Measurements from ENCODE around the gene SLC5A11. TPM values are rescaled to one million over a fixed set of nuclear protein-coding genes. Genes with fewer than 3 reads are reported as not detected.

The SLC5A11 gene
- total and polyA plus RNA-seq, 2 donors from 2014 or later: 1.2 to 2.1 TPM

GRCh38 chr16:24849641-24850040, 3.9 kb downstream of the SLC5A11 start:
- H3K36me3 ChIP-seq (ENCODE audit: control insufficient read depth in 2 of 3, insufficient read depth in 3 of 3, low read length in 3 of 3): no peaks in the 10 kb centered on the region
- H3K27ac ChIP-seq (ENCODE audit: low read depth in 2 of 2, low read length in 2 of 2): no peak overlapping the region
- H3K9ac ChIP-seq (ENCODE audit: low read length in 3 of 3): no peak overlapping the region
- peaks cover 0 to 2% (median 0%) of the 10 kb centered on the region in 3 donors for H3K4me1 ChIP-seq (ENCODE audit: control insufficient read depth in 2 of 3, insufficient read depth in 2 of 3, low read depth in 1 of 3, low read length in 3 of 3)
- FAIRE-seq (no peak), DNase-seq (no peak)
- H3K9me3 ChIP-seq (ENCODE audit: control insufficient read depth in 2 of 3, insufficient read depth in 1 of 3, low read length in 3 of 3): no peaks in the 10 kb centered on the region
- H3K27me3 ChIP-seq (ENCODE audit: control insufficient read depth, insufficient read depth, low read length): no peaks in the 10 kb centered on the region
- intact Hi-C loops (cut with DNase I): no loop called here
- H3K4me3 ChIP-seq (ENCODE audit: low read length in 3 of 3): no peak overlapping the region
- no peak for TF ChIP-seq CTCF (IDR thresholded peaks at IDR 0.05; ENCODE audit: borderline replicate concordance, extremely low read depth, insufficient read depth)

GRCh38 chr16:24850289-24850938, 4.7 kb downstream of the SLC5A11 start:
- H3K27ac ChIP-seq (ENCODE audit: low read depth in 2 of 2, low read length in 2 of 2): no peak overlapping the region
- intact Hi-C loops (cut with DNase I): no loop called here
- FAIRE-seq: no peak
- no peak overlapping the region for H3K4me3 ChIP-seq (ENCODE audit: low read length in 3 of 3)
- H3K9ac ChIP-seq (ENCODE audit: low read length in 3 of 3): no peak overlapping the region
- peaks cover 0 to 2% (median 0%) of the 10 kb centered on the region in 3 donors for H3K4me1 ChIP-seq (ENCODE audit: control insufficient read depth in 2 of 3, insufficient read depth in 2 of 3, low read depth in 1 of 3, low read length in 3 of 3)
- no peaks in the 10 kb centered on the region for H3K36me3 ChIP-seq (ENCODE audit: control insufficient read depth in 2 of 3, insufficient read depth in 3 of 3, low read length in 3 of 3)
- H3K9me3 ChIP-seq (ENCODE audit: control insufficient read depth in 2 of 3, insufficient read depth in 1 of 3, low read length in 3 of 3): no peaks in the 10 kb centered on the region
- DNase-seq: no peak
- no peaks in the 10 kb centered on the region for H3K27me3 ChIP-seq (ENCODE audit: control insufficient read depth, insufficient read depth, low read length)
- no peak for TF ChIP-seq CTCF (IDR thresholded peaks at IDR 0.05; ENCODE audit: borderline replicate concordance, extremely low read depth, insufficient read depth)

- peaks cover 0 to 2% (median 0%) of the 10 kb centered on the region in 3 donors for H3K4me1 ChIP-seq (ENCODE audit: control insufficient read depth in 2 of 3, insufficient read depth in 2 of 3, low read depth in 1 of 3, low read length in 3 of 3)
- no peak overlapping the region for H3K9ac ChIP-seq (ENCODE audit: low read length in 3 of 3)
- FAIRE-seq (no peak), DNase-seq (no peak)
- no peaks in the 10 kb centered on the region for H3K27me3 ChIP-seq (ENCODE audit: control insufficient read depth, insufficient read depth, low read length)
- H3K27ac ChIP-seq (ENCODE audit: low read depth in 2 of 2, low read length in 2 of 2): no peak overlapping the region
- no peaks in the 10 kb centered on the region for H3K9me3 ChIP-seq (ENCODE audit: control insufficient read depth in 2 of 3, insufficient read depth in 1 of 3, low read length in 3 of 3)
- H3K36me3 ChIP-seq (ENCODE audit: control insufficient read depth in 2 of 3, insufficient read depth in 3 of 3, low read length in 3 of 3): no peaks in the 10 kb centered on the region
- no peak for TF ChIP-seq CTCF (IDR thresholded peaks at IDR 0.05; ENCODE audit: borderline replicate concordance, extremely low read depth, insufficient read depth)
- no peak overlapping the region for H3K4me3 ChIP-seq (ENCODE audit: low read length in 3 of 3)
- intact Hi-C loops (cut with DNase I): no loop called here
Measured at GRCh38 chr16:24851700-24852099, 5.9 kb downstream of the SLC5A11 start.

All from kidney (tissue), 14 donors.